ENCODE results near the gene ACY1. TPM values are rescaled to one million over a fixed set of nuclear protein-coding genes. Genes with fewer than 3 reads are reported as not detected.
A peak's percentile ranks its signal among the peaks of the same experiment; 100 is the strongest.

Gene ACY1
- total and polyA plus RNA-seq, 4 donors: 69.5 to 274 (median 238) TPM

DNA sequence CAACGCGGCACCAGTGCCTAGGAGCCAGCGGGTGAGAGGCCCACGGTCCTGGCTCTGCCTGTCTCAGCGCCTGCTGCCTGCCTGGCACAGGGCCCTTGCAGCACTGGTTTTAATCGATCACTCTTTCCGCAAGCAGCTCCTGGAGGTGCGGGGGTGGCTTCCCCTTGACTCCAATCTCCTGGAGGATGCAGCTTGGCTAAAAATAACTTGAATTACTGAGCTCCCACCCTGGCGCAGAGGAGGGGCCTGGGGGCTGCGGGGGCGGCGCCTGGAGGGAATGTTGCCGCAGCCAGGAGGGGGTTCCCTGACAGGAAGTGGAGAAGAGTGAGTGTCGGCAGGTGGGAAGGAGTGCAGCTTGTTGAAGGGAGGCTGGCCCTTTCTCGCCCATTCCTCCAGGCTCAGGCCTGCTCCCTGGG, 22.2 kb downstream of the ACY1 start:
- no peaks in the 10 kb centered on the region for H3K36me3 ChIP-seq (ENCODE audit: control insufficient read depth in 4 of 4, insufficient read depth in 3 of 4, low read depth in 1 of 4, low read length in 3 of 4)
- H3K27ac ChIP-seq (ENCODE audit: low read depth in 1 of 2, low read length in 2 of 2): no peak overlapping the region
- peaks cover 0 to 18% (median 1%) of the 10 kb centered on the region in 4 donors for H3K4me1 ChIP-seq (ENCODE audit: control insufficient read depth in 4 of 4, insufficient read depth in 4 of 4, low read length in 3 of 4)
- H3K9me3 ChIP-seq (ENCODE audit: control insufficient read depth in 4 of 4, low read length in 3 of 4): no peaks in the 10 kb centered on the region
- no peak overlapping the region for H3K4me3 ChIP-seq (ENCODE audit: low read depth in 1 of 3, low read length in 3 of 3)
- TF ChIP-seq HNF4G (IDR thresholded peaks at IDR 0.05) (no peak), RAD21 (IDR thresholded peaks at IDR 0.05) (peak in 1 of 2 donors; percentile 56), EGR1 (IDR thresholded peaks at IDR 0.05; ENCODE audit: low read depth in 2 of 2) (peak; percentile 72 to 86)
- no peaks in the 10 kb centered on the region for H3K27me3 ChIP-seq (ENCODE audit: control insufficient read depth in 4 of 4, insufficient read depth in 4 of 4, low read length in 3 of 4)
- H3K9ac ChIP-seq (ENCODE audit: low read depth in 1 of 2, low read length in 2 of 2): no peak overlapping the region
- no peak for DNase-seq (ENCODE audit: low spot score)
- WGBS: 21% methylated on average over 15 of the region's 15 CpGs

DNA sequence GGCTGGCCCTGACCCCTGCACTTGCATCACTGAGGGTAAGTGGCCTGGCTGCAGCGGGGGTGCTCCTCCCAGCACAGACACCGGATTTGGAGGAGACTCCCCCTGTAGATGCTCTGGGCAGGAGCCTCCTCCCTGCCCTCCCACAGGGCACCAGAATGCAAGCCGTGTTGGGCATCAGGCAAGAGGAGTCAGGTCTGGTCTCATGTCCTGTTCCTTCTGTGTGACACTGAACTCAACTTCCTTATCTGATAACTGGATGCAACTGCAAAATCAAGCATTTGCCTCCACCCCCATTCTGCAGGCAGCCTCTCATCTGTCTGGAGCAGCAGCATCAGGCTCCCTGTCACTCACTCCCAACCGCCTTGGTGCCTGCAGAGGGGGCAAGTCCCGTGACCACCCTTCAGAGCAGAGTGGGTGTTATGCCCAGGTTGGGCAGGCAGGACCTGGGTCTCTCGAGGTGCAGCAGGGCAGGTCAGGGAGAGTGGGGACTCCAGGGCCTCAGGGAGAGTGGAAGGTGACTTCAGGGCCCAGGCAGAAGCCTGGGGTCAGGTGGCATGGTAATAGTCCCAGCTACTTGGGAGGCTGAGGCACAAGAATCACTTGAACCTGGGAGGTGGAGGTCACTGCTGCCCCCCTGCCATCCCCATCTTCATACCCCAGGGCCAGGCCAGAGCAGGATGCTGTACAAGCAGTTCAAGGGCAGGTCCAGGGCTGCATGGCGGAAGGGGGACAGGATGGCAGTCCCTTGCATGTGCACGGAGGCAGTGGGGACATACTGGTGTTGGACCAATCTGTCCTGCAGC, 22.9 kb downstream of the ACY1 start:
- H3K36me3 ChIP-seq (ENCODE audit: control insufficient read depth in 4 of 4, insufficient read depth in 3 of 4, low read depth in 1 of 4, low read length in 3 of 4): no peaks in the 10 kb centered on the region
- no peak overlapping the region for H3K9ac ChIP-seq (ENCODE audit: low read depth in 1 of 2, low read length in 2 of 2)
- no peaks in the 10 kb centered on the region for H3K9me3 ChIP-seq (ENCODE audit: control insufficient read depth in 4 of 4, low read length in 3 of 4)
- WGBS: 65% methylated on average over 8 of the region's 8 CpGs
- DNase-seq (ENCODE audit: low spot score): no peak
- TF ChIP-seq, protein P1, sequence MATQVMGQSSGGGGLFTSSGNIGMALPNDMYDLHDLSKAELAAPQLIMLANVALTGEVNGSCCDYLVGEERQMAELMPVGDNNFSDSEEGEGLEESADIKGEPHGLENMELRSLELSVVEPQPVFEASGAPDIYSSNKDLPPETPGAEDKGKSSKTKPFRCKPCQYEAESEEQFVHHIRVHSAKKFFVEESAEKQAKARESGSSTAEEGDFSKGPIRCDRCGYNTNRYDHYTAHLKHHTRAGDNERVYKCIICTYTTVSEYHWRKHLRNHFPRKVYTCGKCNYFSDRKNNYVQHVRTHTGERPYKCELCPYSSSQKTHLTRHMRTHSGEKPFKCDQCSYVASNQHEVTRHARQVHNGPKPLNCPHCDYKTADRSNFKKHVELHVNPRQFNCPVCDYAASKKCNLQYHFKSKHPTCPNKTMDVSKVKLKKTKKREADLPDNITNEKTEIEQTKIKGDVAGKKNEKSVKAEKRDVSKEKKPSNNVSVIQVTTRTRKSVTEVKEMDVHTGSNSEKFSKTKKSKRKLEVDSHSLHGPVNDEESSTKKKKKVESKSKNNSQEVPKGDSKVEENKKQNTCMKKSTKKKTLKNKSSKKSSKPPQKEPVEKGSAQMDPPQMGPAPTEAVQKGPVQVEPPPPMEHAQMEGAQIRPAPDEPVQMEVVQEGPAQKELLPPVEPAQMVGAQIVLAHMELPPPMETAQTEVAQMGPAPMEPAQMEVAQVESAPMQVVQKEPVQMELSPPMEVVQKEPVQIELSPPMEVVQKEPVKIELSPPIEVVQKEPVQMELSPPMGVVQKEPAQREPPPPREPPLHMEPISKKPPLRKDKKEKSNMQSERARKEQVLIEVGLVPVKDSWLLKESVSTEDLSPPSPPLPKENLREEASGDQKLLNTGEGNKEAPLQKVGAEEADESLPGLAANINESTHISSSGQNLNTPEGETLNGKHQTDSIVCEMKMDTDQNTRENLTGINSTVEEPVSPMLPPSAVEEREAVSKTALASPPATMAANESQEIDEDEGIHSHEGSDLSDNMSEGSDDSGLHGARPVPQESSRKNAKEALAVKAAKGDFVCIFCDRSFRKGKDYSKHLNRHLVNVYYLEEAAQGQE (IDR thresholded peaks at IDR 0.05): no peak
- no peak for TF ChIP-seq RXRA (IDR thresholded peaks at IDR 0.05)
- no peak for TF ChIP-seq FOXA1 (IDR thresholded peaks at IDR 0.05)
- TF ChIP-seq, protein P2, sequence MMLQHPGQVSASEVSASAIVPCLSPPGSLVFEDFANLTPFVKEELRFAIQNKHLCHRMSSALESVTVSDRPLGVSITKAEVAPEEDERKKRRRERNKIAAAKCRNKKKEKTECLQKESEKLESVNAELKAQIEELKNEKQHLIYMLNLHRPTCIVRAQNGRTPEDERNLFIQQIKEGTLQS (IDR thresholded peaks at IDR 0.05): no peak
- no peak for TF ChIP-seq RAD21 (IDR thresholded peaks at IDR 0.05)
- no peak for TF ChIP-seq TAF1 (conservative IDR thresholded peaks at IDR 0.05)
- TF ChIP-seq NR2F2 (IDR thresholded peaks at IDR 0.05): no peak
- TF ChIP-seq HNF4G (IDR thresholded peaks at IDR 0.05): no peak
- no peak for TF ChIP-seq YY1 (IDR thresholded peaks at IDR 0.05)
- TF ChIP-seq HNF4A (conservative IDR thresholded peaks at IDR 0.05): no peak
- no peak for TF ChIP-seq SP1 (IDR thresholded peaks at IDR 0.05)
- no peak overlapping the region for H3K4me3 ChIP-seq (ENCODE audit: low read depth in 1 of 3, low read length in 3 of 3)
- no peaks in the 10 kb centered on the region for H3K27me3 ChIP-seq (ENCODE audit: control insufficient read depth in 4 of 4, insufficient read depth in 4 of 4, low read length in 3 of 4)
- H3K4me1 ChIP-seq (ENCODE audit: control insufficient read depth in 4 of 4, insufficient read depth in 4 of 4, low read length in 3 of 4): peaks cover 0 to 18% (median 1%) of the 10 kb centered on the region in 4 donors
- H3K27ac ChIP-seq (ENCODE audit: low read depth in 1 of 2, low read length in 2 of 2): no peak overlapping the region

DNA sequence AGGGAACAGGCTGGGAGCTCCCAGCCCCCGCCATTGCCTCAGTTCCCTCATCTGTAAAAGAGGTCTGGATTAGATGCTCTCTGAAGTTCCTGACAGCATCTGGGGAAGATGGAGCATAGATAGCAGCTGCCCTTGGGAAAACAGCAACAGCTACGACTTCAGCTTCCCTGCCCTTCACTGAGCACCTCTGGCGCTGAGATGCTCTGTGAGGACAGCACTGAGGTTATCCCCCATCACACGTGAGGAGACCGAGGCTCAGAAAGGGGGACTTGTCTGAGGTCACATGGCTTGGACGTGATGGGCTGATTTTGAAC, 23.4 kb downstream of the ACY1 start:
- Histone ChIP-seq H3K9ac (ENCODE audit: low read depth in 1 of 2, low read length in 2 of 2) (no peak overlapping the region), H3K9me3 (ENCODE audit: control insufficient read depth in 4 of 4, low read length in 3 of 4) (no peaks in the 10 kb centered on the region), H3K4me3 (ENCODE audit: low read depth in 1 of 3, low read length in 3 of 3) (no peak overlapping the region), H3K4me1 (ENCODE audit: control insufficient read depth in 4 of 4, insufficient read depth in 4 of 4, low read length in 3 of 4) (peaks cover 0 to 13% (median 1%) of the 10 kb centered on the region in 4 donors), H3K27me3 (ENCODE audit: control insufficient read depth in 4 of 4, insufficient read depth in 4 of 4, low read length in 3 of 4) (no peaks in the 10 kb centered on the region), H3K27ac (ENCODE audit: low read depth in 1 of 2, low read length in 2 of 2) (no peak overlapping the region), H3K36me3 (ENCODE audit: control insufficient read depth in 4 of 4, insufficient read depth in 3 of 4, low read depth in 1 of 4, low read length in 3 of 4) (no peaks in the 10 kb centered on the region)
- 82% methylated on average over 6 of the region's 6 CpGs for WGBS
- TF ChIP-seq TAF1 (conservative IDR thresholded peaks at IDR 0.05) (no peak), SP1 (IDR thresholded peaks at IDR 0.05) (no peak), RXRA (IDR thresholded peaks at IDR 0.05) (no peak), FOXA2 (IDR thresholded peaks at IDR 0.05) (no peak), YY1 (IDR thresholded peaks at IDR 0.05) (no peak)
- TF ChIP-seq, protein P1 (IDR thresholded peaks at IDR 0.05): no peak
- DNase-seq (ENCODE audit: low spot score): no peak
